SW480 (cell line): ENCODE results near the gene LONRF2.
A peak's percentile ranks its signal among the peaks of the same experiment; 100 is the strongest.

ENCODE experiments used
- DNase-seq: peaks from one replicate; pipeline ENCODE4 v3.0.0-alpha.2; 2016; ENCODE audit warnings: low spot score

Gene LONRF2

DNA sequence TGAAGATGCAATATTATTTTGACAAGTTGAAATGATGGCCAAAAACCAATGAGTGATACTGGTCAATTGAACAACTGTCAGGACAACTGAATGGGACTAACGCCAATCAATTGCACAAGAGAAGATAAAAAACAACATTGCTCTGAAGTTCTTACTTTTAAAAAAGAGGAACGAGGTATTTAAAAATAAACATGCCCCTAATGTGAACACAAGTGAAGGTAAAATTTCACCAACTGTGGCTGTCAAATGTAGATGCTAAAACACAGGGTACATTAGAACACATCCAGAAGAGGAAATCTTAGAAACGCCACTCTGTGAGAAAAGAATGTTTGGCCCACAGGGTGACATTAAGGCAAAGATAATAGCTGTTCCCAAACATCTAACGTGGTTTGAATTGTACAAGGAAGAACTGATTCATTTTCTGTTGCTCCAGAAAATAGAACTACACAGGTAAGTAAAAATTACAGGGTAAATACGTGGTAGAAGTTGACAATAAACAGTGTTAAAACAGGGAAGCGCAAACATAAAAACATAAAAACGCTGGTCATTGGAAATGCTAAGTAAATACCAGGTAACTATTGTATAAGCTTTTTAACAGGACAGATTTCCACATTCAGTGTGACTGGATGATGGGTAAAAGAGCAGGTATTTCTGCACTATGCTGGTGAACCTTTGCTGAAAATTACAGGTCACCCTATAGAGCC is 20.3 kb downstream of the LONRF2 start:
- no peak for DNase-seq

DNA sequence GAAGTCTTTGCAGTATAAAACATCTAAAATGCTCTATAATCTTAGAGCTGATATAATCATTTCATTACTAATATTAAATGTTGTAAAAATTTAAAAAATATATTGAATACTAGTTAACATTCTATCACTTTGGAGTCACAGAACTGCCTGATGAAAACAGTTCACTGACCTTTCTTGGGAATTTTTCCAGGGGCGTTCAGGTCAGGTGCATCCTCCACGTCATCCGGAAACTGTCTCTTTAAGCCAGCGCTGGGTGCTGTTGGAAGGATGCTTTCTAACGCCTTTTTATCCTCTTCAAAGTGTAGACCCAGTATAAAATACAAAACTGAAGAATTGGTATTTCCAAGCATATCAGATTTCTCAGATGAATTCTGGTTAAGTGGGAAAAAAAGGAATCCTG is 22.8 kb downstream of the LONRF2 start:
- DNase-seq: no peak

DNA sequence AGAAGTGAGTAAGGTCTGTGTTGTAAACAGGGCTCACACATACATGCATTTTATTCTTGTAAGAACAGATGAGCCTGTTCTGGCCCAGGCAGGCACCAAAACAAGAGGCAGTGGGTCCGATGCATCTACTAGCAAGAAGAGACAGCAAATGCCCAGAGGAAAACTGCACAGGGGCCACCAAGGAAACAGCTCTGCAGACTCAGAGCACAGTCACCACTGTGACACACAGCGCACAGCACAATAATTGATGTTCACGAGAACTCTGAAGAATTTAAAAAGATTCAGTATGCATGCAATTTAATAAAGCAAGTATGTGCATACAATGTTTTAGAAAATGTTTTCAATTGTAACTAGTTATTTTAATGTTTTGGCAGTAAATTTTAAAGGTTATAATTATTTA is 24.8 kb downstream of the LONRF2 start:
- no peak for DNase-seq

DNA sequence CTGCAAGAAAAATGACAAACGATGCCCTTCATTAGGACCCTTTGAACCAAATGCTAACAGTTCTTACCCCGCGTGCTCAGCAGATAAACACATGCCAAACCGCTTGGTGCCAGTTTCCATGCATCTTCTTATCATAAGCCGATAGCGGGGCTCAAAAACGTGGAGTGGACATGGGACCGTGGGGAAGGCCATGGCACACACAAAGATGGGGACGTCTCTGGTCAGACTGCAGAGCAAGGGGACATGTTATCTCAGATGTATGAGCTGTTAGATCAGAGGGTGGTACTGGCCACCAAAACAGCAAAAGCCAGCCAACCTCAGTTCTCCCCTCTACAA is 28.2 kb downstream of the LONRF2 start:
- no peak for DNase-seq

DNA sequence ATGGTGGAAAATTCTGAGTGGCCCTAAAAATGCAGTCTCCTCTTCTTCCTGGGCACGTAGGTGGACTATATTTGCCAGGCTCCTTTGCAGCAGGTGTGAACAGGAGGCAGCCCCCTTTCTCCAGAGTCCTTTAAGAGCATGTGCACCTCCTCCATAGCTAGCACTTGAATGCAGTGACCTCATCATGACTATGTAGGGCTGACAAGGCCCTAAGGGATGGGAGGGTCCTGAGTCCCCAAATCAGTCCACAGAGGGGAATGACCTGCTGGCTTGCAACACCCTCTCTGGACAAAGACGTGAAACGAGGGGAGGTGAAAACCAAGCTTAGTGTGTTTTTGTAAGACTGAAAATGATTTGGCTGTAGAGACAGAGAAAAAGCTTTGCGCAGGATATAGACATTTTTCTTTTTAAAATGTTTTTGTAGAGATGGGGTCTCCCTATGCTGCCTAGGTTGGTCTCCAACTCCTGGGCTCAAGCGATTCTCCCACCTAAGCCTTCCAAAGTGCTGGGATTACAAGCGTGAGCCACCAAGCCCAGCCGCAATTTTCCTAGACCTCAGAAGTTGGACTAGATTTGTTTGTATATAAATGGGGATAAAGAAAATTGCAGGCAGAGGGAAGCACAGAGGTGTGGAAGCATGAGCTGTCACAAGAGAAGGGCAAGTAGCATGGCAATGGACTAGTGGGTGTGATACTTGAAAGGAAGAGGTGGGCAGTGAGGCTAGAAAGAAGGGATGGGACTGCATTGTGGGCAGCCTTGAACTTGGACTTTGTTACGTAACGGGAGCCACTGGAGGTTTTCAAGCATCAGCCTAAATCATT is 28.8 kb downstream of the LONRF2 start:
- no peak for DNase-seq

DNA sequence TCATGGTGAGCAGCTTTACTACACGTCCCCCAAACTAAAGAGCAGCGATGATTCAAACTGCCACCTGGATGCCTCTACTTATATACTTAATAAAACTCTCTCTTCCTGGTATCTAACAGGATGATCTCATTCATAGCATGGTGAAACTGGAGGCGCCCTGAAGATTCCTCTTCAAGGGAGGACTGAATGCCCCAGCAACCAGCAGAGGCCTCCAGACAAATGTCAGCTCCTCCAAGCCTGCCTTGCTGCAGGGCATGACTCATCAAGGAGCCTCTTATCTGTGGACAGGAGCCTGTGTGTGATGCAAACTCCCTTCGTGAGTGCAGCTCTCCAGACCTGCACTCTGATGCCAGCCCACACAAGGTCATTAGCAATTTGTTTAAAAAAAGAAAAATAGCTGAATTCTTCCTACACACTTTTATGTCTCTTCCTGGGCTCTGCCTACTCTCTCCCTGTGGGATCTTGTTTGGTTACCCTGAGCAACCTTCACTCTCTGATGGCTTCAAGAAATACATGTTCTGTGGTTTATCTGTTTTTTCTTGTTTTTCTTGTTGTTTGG is 30.2 kb downstream of the LONRF2 start:
- DNase-seq: peak; percentile 81

DNA sequence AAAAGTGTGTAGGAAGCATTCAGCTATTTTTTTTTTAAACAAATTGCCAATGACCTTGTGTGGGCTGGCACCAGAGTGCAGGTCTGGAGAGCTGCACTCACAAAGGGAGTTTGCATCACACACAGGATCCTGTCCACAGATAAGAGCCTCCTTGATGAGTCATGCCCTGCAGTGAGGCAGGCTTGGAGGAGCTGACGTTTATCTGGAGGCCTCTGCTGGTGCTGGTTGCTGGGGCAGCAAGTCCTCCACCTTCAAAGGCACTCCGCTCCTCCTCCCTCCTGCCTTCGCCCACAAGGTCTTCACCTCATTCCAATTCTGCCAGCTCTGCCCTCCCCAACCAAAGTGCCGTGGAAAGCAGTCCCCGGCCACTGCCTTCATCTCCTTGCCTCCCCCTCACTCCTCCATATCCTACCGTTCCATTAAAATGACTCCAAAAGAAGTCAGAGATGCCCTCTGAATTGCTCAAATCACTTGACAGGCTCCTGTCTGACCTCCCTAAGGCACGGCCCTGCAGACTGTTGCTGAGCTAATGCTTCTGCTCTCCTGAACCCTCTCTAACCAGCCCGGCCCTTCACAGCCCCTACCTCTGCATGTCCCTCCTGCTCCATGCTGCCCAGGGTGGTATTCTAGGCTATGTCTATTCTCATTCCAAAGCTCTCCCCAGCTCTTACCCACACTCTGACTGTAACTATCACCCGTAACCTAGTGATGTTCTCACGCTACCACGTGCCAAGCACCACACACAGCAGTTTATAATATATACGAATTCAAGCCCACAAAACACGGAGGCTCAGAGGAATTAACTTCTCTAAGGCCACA is 30.9 kb downstream of the LONRF2 start:
- DNase-seq: peak; percentile 93

DNA sequence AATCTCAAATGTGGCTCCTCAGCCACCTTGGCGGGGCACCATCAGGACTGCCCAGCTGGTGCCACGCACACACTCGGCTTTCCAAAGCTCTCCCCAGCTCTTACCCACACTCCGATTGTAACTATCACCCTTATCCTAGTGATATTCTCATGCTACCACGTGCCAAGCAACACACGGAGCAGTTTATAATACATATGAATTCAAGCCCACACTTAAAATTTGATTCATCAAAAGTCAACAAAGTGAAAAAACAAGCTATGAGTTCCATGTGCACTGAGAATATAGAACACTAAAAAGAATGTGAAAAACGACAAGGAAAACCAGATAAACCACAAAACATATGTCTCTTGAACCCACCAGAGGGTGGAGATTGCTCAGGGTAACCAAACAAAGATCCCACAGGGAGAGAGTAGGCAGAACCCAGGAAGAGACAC is 31.6 kb downstream of the LONRF2 start:
- DNase-seq: no peak

DNA sequence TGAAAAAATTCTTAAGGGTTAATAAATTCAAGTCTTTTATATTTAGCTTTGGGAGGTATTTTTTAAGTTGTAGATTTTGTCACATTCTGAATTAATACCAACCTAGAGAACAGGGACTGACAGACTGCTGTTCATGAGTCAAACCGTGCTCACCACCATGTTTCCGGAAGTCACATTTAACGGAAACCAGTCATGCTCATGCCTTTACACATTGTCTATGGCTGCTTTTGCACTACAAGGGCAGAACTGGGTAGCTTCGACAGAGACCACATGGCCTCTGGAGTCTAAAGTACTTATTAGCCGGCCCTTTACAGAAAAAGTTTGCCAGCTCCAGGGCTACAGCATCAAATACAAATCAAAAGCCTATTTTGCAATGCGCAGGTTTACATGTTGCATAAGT is 33.3 kb downstream of the LONRF2 start:
- no peak for DNase-seq

DNA sequence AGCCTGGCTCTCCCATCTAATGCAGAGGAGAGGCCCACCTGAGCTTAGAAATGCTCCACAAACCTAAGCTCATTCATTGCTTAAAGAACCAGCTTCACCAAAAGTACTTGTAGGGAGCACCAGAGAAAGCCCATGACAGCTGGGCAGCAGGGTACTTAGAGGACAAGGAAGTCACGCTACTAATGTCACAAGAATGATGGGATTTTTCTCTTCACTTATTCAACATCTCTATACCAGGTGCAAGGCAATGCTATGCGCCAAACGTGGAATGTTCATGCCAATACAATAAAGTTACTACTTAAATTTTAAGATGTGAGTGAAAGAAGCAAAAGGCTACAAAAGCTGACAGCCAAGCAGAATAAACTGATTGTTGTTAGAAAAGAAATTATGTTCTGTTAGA is 36.0 kb downstream of the LONRF2 start:
- no peak for DNase-seq

DNA sequence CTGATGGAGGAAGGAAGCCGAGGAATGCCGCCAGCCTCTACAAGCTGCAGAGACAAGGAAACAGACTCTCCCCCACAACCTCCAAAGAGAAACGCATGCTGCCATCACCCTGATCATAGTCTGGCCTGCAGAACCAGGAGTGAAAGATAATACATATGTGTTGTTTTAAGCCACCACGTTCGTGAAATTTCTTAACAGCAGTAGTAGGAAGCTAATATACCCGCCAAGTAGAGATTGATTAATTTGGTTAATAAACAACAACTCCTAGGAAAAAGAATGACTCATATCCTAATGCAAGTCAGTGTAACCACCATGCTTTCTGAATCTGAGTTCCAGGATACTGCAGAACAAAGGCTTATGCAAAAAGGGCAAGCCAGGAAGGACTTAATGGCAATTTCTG is 36.6 kb downstream of the LONRF2 start:
- DNase-seq: peak; percentile 66

DNA sequence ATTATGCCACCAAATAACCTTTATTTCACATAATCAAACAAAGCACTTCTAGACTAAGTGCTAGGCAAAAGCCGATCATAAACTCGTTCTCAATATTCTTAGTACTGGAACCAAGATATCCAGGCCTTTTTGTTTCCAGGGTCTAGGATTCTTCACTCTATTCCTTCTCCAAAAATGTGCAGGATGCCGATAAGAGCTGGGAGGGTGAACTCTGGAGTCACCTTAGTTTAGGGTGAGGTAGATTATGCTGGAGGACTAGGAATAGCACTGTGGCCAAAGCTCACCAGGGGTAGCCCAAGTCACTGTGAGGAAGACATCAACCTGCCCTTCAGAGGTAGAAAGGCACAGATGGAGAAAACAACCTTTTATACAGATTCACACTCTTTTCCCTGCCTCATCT is 37.3 kb downstream of the LONRF2 start:
- DNase-seq: no peak

DNA sequence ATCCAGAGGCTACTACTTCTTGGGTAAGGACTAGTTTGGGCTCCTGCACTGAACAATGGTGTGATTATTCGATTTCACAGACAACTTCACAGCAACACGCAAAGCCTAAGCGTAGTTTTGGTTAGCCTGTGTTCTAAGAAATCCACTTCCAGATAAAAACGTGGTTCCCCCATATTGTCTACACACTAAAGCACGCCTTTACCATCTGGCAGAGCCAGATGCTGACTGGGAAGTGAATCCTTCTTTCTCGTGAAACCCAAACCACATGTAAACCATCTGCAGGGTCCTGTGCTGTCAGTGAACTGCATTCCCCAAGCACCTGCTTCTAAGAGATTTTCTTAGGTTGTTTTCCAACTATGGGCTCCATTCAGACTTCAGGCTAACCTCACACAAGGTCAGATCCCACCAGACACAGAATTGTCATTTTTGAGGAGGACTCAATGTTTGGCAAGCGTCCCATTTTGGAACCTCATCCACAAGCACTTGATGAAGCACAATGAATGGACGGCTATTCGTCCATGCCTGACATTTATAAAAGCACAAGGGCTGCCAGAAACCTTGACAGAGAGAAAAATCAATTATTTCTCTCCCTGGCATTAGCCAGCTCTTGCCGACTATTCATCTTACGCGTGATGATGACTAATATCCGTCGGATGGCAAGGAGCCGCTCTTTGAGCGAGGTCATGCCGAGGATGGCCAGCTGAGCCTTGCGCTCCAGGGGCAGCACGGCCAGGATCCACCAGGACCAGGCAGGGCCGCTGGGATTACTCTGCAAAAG is 38.4 kb downstream of the LONRF2 start:
- DNase-seq: no peak

DNA sequence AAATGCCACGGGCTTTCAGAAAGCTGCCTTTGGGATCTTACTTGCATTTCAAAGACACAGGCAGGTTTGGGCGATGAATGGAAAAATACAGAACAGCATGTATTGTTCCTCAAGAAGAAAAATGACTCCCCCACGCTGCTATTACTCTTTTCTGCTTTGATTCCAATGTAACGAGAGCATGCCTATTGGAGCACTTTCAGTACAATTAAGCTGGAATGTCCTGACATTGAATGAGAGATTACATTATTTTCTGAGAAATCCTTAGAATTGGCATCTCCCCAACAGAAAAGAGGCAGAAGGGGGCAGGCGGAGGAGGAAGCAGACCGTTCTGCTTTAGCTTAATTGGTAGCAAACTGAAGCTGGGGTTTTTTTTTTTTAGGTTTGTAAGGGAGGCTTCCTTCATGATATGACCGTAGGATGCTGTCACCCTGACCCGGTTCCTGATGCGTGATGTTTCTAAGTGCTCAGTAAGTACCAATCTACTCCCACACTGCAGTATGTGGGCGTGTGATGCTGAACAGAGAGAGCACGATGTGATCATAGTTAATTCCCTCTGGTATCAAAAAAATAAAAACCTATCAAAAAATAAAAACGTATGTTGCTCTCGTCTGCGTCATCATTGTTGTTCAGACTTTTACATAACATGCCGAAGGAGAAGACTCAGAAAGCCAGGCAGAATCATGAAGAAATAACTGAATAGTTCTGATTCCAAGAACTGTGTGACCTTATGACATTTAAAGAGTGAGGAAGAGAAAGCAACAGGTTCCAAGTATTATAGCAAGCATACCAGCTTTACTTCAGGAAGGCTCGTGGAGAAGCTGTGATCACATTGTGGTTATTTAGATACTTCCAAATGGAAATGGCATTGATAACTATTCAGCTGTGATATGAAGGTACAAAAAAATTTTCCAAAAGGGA is 40.5 kb downstream of the LONRF2 start:
- DNase-seq: no peak

DNA sequence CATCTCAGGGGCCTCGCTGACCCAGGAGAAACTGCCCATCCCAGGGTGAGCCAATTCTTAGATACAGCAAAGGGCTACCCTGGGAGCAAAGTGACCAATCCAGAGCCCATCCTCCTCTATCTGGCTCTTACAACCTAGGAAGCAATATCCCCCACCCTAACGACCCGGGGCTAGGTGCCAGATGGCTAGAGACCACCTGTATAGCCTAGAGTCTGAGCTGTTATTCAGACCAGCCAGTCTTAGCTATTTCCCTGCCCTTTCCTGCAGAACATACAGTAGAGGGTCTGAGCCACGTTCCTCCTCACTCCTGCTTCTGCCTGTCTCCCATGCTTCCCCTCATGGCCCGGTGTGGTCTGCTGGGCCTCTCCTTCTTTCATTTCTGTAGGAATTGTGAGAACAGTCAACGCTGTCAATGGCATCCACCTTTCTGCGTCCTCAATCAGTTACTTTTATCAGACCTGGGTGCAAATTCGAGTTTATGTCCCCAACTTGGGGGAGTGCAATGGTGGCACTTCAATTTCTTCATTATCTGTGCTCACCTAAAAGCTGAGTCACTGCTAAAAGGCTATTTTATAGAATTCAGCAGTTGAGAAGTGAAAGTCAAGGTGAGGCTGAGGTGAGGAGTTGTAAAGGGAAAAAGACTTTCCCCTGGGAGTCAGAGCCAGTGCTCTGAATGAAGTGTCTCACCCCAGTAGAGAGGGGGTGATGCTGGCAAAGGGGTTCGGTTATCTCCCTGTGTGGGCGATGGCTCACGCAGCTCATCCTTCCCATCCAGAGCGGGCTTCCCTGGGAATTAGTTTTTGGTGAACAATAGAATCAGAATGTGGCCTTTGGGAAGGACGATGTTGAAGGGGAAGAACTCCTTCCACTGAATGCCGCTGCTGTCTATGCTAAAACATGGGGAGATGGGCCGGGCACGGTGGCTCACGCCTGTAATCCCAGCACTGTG is 42.4 kb downstream of the LONRF2 start:
- no peak for DNase-seq

DNA sequence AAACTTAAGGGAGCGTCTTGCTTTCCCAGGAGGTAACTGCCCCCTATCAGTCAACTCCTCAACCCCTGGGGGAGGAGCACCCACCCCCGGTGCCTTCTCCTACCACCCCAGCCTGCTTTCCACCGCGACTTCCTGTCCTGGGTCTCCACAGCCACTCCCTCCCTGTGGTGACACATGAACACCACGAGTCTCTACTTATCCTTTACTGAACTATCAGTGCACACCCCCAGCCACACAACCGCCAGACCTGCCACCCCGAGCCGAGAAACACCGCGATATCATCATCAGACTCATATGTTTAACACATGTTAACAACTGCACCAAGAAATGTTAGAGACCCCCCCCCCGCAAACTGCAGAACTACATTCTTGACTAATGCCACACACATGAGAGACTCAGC is 43.3 kb downstream of the LONRF2 start:
- DNase-seq: no peak

DNA sequence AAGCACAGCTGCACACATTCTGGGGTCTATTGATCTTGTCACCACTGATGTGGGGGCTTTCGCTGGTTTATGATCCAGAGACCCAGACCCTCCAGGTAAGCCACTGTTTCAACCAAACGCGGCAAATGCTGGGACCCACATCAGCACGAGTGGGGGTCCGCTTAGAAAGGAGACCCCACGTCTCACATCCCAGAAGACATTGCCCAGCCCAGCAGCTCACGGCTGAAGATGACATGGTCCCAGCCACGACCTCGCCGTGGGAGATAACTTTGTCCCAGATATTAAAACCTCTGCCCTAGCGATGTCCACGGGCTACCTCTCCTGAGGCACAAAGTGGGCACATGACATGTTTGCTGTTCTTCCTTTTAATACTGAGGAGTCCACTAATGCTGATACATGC is 43.8 kb downstream of the LONRF2 start:
- DNase-seq: no peak

DNA sequence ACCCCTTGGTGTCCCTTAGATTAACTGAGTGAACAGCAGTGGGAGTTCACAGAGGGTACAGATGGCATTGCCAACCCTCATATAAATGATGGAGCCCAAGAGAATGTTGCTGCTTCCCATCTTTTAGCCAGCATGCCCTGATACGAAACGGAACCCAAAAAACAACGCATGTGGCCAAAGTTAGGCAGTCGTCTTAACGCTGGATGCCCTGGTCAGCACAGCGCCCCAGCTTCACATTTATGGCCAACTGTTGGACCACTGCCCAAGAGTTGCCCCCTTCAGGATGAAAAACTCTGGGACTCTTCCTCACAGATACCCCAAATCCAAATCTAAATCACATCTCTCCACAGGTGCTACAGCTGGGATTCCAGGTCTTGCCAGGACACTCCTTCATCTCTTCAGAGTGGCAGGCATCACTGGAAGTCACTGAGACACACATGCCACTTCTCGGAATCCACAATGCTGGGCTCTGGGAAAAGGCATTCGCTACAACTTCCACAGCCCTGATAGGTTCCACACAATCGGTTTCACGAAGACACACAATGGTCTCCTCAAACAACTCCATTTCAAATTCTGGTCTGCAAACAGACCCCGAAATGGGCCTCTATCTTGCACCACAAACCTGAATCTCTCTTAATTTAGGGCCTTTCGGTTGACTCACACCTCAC is 44.6 kb downstream of the LONRF2 start:
- no peak for DNase-seq

DNA sequence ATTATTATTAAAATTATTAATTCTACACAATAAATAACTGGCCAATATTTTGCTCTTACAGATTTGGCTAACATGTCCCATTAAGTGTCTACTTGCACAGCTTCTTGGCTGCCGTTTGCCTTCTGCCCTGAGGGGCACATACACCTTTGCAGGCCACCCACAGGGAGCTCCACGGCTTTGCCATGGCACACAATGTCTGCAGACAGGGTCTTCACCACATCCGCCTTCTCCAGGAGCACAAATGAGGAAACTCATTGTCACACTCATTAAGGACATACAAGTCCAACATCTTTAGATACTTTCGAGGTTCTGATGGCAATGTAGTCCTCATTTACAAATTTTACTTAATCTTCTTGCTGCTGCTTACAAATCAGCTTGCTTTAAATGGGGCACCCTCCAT is 45.6 kb downstream of the LONRF2 start:
- no peak for DNase-seq
